Stomach (tissue), 9 donors: Measurements from ENCODE around the gene SLC35F3. TPM values are rescaled to one million over a fixed set of nuclear protein-coding genes. Genes with fewer than 3 reads are reported as not detected.

Experiments
- DNase-seq, 2 donors: peaks; one replicate each; pipeline versions ENCODE4 v3.0.0 to v3.0.0-alpha.2; 2013 to 2019
- H3K27ac ChIP-seq, 5 donors: fragments of 200-600 bp in 4 of 5; sonication (generic) in 4 of 5; one replicate each; pipeline ENCODE4 v1.5.1; 2013 to 2019; ENCODE audit warnings: mild to moderate bottlenecking in 1 of 5, moderate library complexity in 1 of 5
- H3K27me3 ChIP-seq, 3 donors: fragments of 200-600 bp; sonication (generic); one replicate each; pipeline ENCODE4 v1.5.1; 2017 to 2019; ENCODE audit warnings: mixed run types in 1 of 3
- H3K36me3 ChIP-seq, 4 donors: fragments of 200-600 bp; sonication (generic); 1 replicate in 3 of 4; 2 replicates in 1 of 4; pipeline ENCODE4 v1.5.1; 2016 to 2019
- H3K4me1 ChIP-seq, 4 donors: fragments of 200-600 bp; sonication (generic); one replicate each; pipeline ENCODE4 v1.5.1; 2016 to 2019
- H3K4me3 ChIP-seq, 4 donors: fragments of 200-600 bp; sonication (generic) in 3 of 4; one replicate each; pipeline ENCODE4 v1.5.1; 2016 to 2019; ENCODE audit warnings: mild to moderate bottlenecking in 1 of 4
- H3K9me3 ChIP-seq, 4 donors: fragments of 200-600 bp; sonication (generic); one replicate each; pipeline ENCODE4 v1.5.1; 2016 to 2019
- EP300 ChIP-seq: sonication (generic); formaldehyde crosslinking; IDR thresholded peaks from one replicate; pipeline ENCODE4 v1.6.1; 2017; ENCODE audit warnings: antibody characterized with exemption
- POLR2A ChIP-seq, 4 donors: fragments of 450-650 bp; IDR thresholded peaks; one replicate each; pipeline ENCODE4 v1.6.1; 2016; ENCODE audit warnings: antibody characterized with exemption in 4 of 4, control low read depth in 2 of 4, mild to moderate bottlenecking in 1 of 4, moderate library complexity in 1 of 4
- POLR2AphosphoS5 ChIP-seq, 3 donors: sonication (generic); formaldehyde crosslinking; IDR thresholded peaks; one replicate each; pipeline ENCODE4 v1.6.1; 2016; ENCODE audit warnings: antibody characterized with exemption in 3 of 3
- WGBS, 5 donors: extraction: QIAGEN DNeasy Blood & Tissue Kit in 3 of 5; methylation state at CpG; one replicate each; pipeline versions ENCODE4 v1.1.5 to v1.1.7; 2013 to 2018; 5-methylcytosine and 5-hydroxymethylcytosine counted together
- intact Hi-C: fragments of 100-400 bp; cut with DNase I; formaldehyde crosslinking; loops from one replicate; pipeline ENCODE4 v1.15.1; 2023; ENCODE audit warnings: low total_unique reads
- polyA plus RNA-seq, 3 donors: library from polyadenylated mRNA; stranded (reverse); fragments of 200-250 nt; gene quantifications; one replicate each; pipeline ENCODE4 v1.2.3, GENCODE V29; 2013
- total RNA-seq, 5 donors: library from RNA; depleted of rRNA; stranded (reverse); fragments of >200 nt; gene quantifications; one replicate each; pipeline versions ENCODE4 v1.1.0 to v1.2.3, GENCODE V29; 2014 to 2016
- TF ChIP-seq, protein P1 (sequence below), 7 experiments: fragments of 450-650 bp in 4 of 7; fragments of 200-600 bp in 3 of 7; sonication (generic) in 3 of 7; IDR thresholded peaks; one replicate each; pipeline ENCODE4 v1.5.1; 2016 to 2019; ENCODE audit warnings: antibody characterized with exemption in 7 of 7, control low read depth in 2 of 7, mild to moderate bottlenecking in 1 of 7
- donor health status: healthy with polysubstance abuse.
- donor health status: Bipolar disorder and iron deficiency.
- donor health status: healthy.

Gene SLC35F3
- total and polyA plus RNA-seq, 8 donors, result under 0.01 to 1.5 (median 0.59) TPM; not detected in 2

DNA sequence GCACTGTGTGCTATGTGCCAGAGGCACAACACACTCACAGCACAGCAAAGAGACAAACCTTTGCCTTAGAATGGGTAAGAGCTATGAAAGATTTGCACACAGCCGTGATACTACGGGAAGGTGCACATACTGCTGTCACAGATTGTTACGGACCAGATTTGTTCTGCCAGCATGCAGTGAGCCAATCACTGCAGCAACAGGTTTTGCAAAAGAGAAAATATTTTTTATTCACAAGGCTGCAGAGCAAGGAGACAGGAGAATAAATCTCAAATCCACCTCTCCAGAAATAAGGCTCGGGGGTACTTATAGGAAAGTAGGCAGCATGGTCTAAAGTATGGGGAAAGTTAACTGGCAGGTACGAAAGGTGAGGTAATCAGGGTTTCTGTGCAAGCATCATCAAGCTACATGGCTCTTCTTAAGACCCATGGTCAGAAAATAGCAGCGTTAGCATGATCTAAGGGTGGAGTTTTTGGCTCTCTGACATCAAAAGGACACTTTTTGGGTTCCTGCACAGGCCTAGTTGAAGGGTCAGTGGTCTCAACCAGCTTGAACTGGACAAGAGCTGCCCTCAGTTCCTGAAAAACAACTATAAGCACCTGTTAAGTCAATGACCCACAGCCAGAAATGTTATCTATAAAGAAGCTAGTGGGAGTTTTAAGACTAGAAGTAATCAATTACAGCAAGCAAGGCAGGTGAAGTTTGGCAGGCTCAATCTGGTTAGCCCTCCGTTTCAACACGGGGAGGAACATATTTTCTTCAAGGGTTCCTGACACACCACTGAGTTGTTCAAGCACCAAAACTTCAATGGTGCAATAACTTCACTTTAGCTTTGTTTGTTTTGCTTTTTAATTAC is 186.0 kb downstream of the SLC35F3 start:
- TF ChIP-seq EP300 (no peak), POLR2AphosphoS5 (IDR thresholded peaks at IDR 0.05) (no peak), POLR2A (IDR thresholded peaks at IDR 0.05) (no peak)
- TF ChIP-seq, protein P1, sequence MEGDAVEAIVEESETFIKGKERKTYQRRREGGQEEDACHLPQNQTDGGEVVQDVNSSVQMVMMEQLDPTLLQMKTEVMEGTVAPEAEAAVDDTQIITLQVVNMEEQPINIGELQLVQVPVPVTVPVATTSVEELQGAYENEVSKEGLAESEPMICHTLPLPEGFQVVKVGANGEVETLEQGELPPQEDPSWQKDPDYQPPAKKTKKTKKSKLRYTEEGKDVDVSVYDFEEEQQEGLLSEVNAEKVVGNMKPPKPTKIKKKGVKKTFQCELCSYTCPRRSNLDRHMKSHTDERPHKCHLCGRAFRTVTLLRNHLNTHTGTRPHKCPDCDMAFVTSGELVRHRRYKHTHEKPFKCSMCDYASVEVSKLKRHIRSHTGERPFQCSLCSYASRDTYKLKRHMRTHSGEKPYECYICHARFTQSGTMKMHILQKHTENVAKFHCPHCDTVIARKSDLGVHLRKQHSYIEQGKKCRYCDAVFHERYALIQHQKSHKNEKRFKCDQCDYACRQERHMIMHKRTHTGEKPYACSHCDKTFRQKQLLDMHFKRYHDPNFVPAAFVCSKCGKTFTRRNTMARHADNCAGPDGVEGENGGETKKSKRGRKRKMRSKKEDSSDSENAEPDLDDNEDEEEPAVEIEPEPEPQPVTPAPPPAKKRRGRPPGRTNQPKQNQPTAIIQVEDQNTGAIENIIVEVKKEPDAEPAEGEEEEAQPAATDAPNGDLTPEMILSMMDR (IDR thresholded peaks at IDR 0.05), result no peak
- Histone ChIP-seq H3K27me3 (peaks cover 4 to 66% (median 9%) of the 10 kb centered on the region in 3 donors), H3K9me3 (peaks cover 0 to 19% (median 13%) of the 10 kb centered on the region in 4 donors), H3K4me3 (no peak overlapping the region), H3K4me1 (peaks cover 0 to 19% (median 10%) of the 10 kb centered on the region in 4 donors), H3K27ac (no peak overlapping the region), H3K36me3 (no peaks in the 10 kb centered on the region)
- intact Hi-C loops, result no loop called here
- no peak for DNase-seq
- 81 to 91% (median 88%) methylated on average over 8 of the region's 8 CpGs for WGBS, 5 donors

DNA sequence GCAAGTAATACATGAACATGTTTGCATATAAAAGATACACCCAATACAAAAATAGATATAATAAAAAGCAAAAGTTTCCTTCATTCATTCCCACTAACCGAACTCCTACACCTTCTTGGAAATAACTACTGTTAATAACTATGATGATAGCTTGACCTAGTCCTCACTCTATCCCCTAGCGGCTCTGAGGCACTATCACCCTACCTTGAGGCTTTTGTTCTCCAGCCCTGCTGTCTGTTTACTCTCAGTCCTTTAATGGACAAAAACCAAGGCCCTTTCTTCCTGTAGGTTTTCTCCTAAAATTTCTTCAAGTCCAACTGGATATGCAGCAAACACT is 186.6 kb downstream of the SLC35F3 start:
- Histone ChIP-seq H3K27me3 (peaks cover 4 to 65% (median 13%) of the 10 kb centered on the region in 3 donors), H3K4me3 (no peak overlapping the region), H3K4me1 (peaks cover 0 to 19% (median 10%) of the 10 kb centered on the region in 4 donors), H3K36me3 (no peaks in the 10 kb centered on the region), H3K27ac (no peak overlapping the region), H3K9me3 (peaks cover 0 to 19% (median 13%) of the 10 kb centered on the region in 4 donors)
- WGBS, 5 donors, result 70 to 86% (median 78%) methylated on average over 2 of the region's 2 CpGs
- DNase-seq, result no peak
- intact Hi-C loops, result no loop called here
- TF ChIP-seq POLR2A (IDR thresholded peaks at IDR 0.05) (no peak), EP300 (no peak), POLR2AphosphoS5 (IDR thresholded peaks at IDR 0.05) (no peak)
- TF ChIP-seq, protein P1 (IDR thresholded peaks at IDR 0.05), result no peak

DNA sequence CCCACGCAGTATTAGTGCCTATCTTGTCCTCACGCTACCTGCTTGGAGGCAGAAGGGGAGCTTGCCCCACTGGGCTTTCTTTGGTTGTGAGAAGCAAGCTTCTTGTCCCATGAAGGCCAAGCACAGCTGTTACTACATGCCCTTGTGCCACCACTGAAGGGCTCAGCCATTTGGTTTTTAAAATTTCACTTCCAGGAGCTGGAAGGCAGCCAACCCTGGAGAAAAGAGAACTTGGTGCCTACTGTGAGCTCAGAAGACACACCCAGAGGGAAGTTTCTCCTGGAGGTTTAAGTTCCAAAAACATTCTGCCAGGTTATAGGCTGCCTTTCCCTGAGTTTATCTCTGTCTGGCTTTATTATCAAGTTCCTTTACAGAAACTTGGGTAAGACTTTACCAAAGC is 187.4 kb downstream of the SLC35F3 start:
- TF ChIP-seq EP300 (no peak), POLR2A (IDR thresholded peaks at IDR 0.05) (no peak)
- H3K27ac ChIP-seq, result no peak overlapping the region
- peaks cover 4 to 66% (median 13%) of the 10 kb centered on the region in 3 donors for H3K27me3 ChIP-seq
- WGBS, 5 donors, result 88 to 92% (median 89%) methylated on average over 2 of the region's 2 CpGs
- peaks cover 0 to 19% (median 13%) of the 10 kb centered on the region in 4 donors for H3K9me3 ChIP-seq
- no peak overlapping the region for H3K4me3 ChIP-seq
- peaks cover 0 to 19% (median 10%) of the 10 kb centered on the region in 4 donors for H3K4me1 ChIP-seq
- no peaks in the 10 kb centered on the region for H3K36me3 ChIP-seq
- no peak for DNase-seq
- intact Hi-C loops, result no loop called here

- H3K9me3 ChIP-seq, result peaks cover 0 to 19% (median 13%) of the 10 kb centered on the region in 4 donors
- no peak for TF ChIP-seq POLR2AphosphoS5 (IDR thresholded peaks at IDR 0.05)
- TF ChIP-seq, protein P1 (IDR thresholded peaks at IDR 0.05), result no peak
- TF ChIP-seq POLR2A (IDR thresholded peaks at IDR 0.05), result no peak
- no peak for TF ChIP-seq EP300
- peaks cover 0 to 64% (median 13%) of the 10 kb centered on the region in 3 donors for H3K27me3 ChIP-seq
- no peak for DNase-seq
- H3K4me3 ChIP-seq, result no peak overlapping the region
- intact Hi-C loops, result no loop called here
- H3K27ac ChIP-seq, result no peak overlapping the region
- H3K36me3 ChIP-seq, result no peaks in the 10 kb centered on the region
- H3K4me1 ChIP-seq, result peaks cover 0 to 19% (median 10%) of the 10 kb centered on the region in 4 donors
- 17 to 54% (median 30%) methylated on average over 1 of the region's 1 CpG for WGBS, 5 donors
Measured at GRCh38 chr1:234093107-234093506, 188.6 kb downstream of the SLC35F3 start.
